SU-DHL-6 (cell line): ENCODE results near the gene PDZD2.

Source experiments
- EZH2phosphoT487 ChIP-seq: fragments of 200-600 bp; sonication (generic), shearing (Covaris generic); conservative IDR thresholded peaks from 2 replicates; pipeline ENCODE4 v1.6.1; 2018; ENCODE audit warnings: mild to moderate bottlenecking, antibody characterized with exemption, low read length, moderate library complexity, mixed read lengths
- TF ChIP-seq, protein P1 (sequence below): fragments of 200-600 bp; sonication (generic); IDR thresholded peaks from one replicate; pipeline ENCODE4 v1.5.1; 2017; ENCODE audit warnings: antibody characterized with exemption, mild to moderate bottlenecking, low read length, moderate library complexity; ENCODE audit not compliant: insufficient read depth, poor library complexity, severe bottlenecking

DNA sequence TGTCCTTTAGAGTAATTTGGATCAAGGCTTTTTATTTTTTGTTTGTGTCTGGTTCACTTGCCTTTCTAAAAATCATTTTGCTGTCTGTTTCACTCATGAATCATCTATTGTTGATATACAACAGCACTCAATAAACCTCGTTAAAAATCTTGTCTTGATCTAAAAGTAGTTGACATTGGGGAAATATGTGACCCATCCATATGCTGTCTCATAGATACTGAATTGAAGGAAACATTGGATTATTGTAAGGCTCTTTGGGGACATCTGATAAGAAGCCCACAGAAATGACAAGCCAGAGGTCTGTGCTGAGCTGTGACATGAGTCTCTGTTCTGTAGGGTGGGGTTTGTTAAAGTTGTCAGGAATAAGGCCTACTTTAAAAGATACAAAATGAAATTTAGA is 208.0 kb downstream of the PDZD2 start:
- TF ChIP-seq, protein P1, sequence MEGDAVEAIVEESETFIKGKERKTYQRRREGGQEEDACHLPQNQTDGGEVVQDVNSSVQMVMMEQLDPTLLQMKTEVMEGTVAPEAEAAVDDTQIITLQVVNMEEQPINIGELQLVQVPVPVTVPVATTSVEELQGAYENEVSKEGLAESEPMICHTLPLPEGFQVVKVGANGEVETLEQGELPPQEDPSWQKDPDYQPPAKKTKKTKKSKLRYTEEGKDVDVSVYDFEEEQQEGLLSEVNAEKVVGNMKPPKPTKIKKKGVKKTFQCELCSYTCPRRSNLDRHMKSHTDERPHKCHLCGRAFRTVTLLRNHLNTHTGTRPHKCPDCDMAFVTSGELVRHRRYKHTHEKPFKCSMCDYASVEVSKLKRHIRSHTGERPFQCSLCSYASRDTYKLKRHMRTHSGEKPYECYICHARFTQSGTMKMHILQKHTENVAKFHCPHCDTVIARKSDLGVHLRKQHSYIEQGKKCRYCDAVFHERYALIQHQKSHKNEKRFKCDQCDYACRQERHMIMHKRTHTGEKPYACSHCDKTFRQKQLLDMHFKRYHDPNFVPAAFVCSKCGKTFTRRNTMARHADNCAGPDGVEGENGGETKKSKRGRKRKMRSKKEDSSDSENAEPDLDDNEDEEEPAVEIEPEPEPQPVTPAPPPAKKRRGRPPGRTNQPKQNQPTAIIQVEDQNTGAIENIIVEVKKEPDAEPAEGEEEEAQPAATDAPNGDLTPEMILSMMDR = no peak
- no peak for TF ChIP-seq EZH2phosphoT487
